Astrocyte (in vitro differentiated cells and primary cell): ENCODE results near the gene ASPG.

Experiments
- EZH2 ChIP-seq: IDR thresholded peaks from 2 replicates; pipeline ENCODE4 v1.6.1; 2012; ENCODE audit warnings: mild to moderate bottlenecking, low read length, inconsistent platforms; ENCODE audit not compliant: insufficient read depth
- TF ChIP-seq, protein P1 (sequence below): IDR thresholded peaks from 2 replicates; pipeline ENCODE4 v1.5.1; 2011; ENCODE audit warnings: low read depth, mild to moderate bottlenecking, inconsistent platforms, low read length, moderate library complexity; ENCODE audit not compliant: insufficient read depth

DNA sequence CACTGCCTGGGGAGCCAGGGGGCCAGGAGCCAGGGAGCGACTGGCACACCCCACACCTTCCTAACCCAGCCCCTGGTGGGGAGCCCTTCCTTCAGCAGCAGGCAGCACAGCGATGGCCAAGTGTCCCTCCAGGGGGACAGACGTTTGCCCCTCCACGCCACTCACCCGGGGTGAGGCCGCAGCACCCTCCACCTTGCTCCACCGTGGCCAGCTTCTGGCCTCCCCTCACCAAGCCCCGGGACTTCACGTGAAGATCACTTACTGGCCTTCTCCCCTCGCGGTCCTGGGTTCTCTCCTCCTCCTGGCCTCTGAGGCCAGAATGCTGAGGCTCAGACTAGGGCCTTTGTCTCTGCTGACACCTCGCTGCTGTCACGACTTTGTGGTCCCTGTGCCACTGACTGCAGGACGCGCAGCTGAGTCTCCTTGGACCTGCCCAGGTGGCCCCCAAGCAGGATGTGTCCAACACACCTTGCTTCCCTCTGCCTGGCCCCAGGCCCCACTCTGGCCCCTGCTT lies 3.5 kb upstream of the ASPG start:
- TF ChIP-seq, protein P1, sequence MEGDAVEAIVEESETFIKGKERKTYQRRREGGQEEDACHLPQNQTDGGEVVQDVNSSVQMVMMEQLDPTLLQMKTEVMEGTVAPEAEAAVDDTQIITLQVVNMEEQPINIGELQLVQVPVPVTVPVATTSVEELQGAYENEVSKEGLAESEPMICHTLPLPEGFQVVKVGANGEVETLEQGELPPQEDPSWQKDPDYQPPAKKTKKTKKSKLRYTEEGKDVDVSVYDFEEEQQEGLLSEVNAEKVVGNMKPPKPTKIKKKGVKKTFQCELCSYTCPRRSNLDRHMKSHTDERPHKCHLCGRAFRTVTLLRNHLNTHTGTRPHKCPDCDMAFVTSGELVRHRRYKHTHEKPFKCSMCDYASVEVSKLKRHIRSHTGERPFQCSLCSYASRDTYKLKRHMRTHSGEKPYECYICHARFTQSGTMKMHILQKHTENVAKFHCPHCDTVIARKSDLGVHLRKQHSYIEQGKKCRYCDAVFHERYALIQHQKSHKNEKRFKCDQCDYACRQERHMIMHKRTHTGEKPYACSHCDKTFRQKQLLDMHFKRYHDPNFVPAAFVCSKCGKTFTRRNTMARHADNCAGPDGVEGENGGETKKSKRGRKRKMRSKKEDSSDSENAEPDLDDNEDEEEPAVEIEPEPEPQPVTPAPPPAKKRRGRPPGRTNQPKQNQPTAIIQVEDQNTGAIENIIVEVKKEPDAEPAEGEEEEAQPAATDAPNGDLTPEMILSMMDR = no peak
- no peak for TF ChIP-seq EZH2
